ENCODE data around the gene APBA2.

APBA2 gene

DNA sequence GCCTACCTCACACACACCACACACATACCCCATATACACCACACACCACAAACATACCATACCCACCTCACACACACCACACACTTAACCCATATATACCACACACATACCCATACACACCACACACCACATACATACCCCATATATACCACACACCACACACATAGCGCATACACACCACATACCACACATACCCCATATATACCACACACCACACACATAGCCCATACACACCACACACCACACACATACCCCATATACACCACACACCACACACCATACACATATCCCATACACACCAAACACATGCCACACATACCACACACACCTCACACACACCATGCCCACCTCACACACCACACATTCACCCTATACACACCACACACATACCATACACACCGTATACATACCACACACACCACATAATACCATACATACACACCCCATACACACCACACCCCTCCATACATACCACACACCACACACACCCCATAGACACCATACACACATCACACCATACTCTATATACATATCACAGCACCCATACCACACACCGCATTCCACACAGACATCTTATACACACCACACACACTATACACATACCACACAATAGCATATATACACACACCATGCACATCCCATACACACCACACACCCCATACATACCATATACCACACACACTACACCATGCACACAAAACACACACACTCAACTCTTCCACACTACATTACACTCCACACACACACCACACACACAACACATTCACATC is 29.5 kb downstream of the APBA2 start:
- DNase-seq (ENCODE audit: low read depth), result no peak

DNA sequence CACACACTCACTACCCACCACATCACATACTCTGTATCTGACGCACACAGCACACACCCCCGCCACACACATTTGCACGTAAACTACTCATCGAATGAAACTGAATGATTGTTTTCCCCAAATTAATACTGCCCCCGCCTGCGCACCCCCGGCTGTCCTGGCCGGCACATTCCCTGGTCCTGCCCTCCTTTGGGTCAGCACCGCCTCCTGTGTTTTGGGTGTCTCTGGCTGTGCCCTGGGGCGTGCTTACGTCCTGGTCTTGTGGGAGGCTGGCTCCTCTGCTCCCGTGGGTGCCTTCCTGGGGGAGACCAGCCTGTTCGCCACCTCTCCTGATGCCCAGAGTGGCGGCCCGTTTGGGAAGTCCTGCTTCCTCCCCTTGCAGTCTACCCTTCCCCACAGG is 30.2 kb downstream of the APBA2 start:
- DNase-seq (ENCODE audit: low read depth), result no peak

DNA sequence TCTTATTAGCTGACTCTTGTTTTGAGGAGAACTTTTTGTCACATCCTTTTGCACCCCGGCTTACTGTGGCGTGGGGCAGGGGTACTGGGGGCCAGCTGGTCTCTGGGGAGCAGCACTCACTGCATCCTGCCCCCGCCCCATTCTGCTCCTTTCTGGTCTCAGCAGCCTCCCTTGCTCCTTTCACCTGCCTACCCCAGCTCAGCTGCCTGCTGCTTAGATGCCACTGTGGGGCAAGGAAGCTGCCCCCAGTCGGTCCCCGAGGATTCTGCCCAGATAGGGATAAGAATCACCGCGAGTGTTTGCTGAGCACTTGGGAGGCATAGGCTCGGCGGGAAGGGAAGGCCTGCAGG is 32.0 kb downstream of the APBA2 start:
- no peak for DNase-seq (ENCODE audit: low read depth)

DNA sequence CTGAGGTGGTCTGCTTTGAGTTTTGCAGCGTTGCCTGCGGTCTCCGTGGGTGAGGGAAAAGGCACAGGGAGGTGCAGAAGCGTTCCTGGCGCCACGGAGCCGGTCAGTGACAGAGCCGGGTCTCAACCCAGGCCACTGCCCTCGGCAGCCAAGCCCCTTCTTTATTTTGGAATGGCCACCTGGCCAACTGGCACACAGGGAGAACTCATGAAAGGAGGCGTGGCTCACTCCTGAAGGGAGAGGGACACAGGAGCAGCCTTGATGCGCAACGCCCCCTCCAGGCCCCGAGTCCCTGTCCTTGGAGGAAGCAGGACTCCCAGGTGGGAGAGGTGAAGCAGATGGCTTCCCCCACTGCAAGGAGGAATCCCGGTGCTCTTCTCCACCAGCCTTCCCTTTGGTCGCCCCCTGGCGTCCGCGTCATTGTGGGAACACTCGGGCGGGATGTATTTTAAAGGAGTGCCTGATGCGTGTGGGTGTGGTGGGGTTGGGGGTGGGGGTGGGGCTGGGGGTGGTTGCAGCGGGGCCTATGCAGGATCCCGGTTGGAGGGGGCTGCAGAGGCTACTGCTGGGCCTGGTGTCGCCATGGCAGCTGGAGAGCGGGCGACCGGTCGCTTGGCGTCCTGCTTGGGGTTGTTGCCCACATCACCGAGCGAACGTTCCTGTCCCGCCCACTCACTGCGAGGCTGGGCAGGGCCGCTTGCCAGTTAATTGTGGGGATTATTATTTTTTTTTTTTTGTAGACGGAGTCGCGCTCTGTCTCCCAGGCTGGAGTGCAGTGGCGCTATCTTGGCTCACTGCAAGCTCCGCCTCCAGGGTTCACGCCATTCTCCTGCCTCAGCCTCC is 32.6 kb downstream of the APBA2 start:
- DNase-seq (ENCODE audit: low read depth), result no peak

DNA sequence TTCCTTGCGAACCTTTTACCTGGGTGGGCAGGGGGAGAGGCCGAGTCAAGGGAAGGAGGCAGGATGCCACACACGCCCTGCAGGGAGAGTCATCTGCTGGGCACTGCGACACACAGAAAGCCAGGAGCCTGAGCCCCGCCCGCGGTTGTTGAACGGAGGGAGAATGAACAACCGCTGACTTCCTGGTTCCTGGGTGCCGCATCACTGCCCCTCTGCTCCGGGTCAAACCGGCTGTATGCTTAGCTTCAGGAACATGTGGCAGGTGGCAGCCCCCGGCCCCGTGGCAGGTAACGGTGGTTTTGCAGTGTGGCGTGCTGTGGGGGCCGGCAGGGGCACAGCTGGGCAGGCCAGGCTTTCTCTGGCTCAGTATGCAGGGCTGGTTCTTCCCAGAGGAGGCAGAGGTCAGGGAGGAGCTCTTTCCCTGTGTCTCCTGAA is 33.4 kb downstream of the APBA2 start:
- no peak for DNase-seq (ENCODE audit: low read depth)

DNA sequence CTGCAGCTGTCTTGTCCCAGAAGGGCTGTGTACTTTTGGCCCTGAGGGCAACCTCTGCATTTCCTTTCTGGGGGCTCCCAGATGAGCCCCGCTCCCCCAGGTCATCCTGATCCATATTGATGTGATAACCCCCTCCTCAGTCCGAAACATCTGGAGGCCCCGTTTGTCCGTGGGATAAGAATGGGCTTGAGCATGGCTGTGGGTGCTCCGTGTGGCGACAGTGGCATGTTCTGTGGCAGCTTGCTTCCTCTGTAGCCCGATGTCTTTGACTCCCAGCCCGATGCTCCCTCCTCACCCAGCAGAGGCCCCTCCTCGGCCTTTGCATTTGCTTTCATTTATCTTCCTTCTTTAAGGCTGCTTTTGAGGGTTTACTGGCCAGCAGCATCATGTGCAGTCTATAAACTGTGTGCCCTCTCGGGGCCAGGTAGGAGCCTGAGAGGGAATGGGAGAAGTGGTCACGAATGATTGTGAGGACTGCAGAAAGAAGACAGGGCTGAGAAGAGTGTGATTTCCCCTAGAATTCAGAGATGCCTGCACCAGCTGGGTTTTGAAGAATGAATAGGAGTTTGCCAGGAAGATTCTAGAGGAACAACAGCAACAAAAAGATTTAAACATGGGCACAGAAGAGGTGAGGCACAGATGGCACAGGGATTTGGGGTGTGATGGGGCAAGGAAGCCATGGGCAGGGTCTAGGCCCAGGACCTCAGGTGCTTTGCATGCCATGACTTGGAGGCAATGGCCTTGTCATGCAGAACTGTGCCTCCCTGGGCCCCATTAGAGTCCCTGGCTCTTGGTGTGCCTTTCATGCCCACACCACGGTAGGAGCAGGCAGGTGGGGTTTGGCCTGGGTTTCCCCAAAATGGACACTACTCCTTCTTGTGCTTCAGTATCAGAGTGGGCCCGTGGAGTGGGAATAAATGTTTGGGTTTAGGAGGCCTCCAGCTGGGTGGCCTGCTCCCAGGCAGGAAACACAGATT is 34.2 kb downstream of the APBA2 start:
- no peak for DNase-seq (ENCODE audit: low read depth)

DNA sequence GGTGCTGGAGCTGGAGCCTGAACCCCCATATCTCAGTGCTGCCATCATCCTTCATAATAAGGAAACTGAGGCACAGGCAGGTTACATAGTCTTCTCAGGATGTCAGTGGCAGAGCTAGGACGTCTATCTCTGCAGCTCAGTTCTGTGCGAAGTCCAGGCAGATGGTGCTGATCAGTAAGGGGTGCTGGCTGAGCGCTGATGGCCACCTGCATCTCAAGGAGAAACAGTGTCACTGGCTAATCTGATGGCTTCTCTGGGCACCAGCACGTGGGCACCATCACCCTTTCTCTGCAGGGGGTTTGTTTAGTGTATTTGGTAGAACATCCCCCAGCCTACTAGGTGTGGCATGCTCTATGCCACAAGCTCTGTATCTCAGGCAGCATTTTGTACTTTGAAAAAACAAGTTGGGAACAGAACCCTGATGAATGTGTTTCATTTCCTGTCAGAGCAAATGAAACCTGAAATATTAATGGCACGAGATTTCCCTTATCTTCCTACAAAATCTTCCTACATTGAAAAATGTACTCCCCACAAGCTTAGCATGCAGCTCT is 35.1 kb downstream of the APBA2 start:
- DNase-seq (ENCODE audit: low read depth), result no peak

DNA sequence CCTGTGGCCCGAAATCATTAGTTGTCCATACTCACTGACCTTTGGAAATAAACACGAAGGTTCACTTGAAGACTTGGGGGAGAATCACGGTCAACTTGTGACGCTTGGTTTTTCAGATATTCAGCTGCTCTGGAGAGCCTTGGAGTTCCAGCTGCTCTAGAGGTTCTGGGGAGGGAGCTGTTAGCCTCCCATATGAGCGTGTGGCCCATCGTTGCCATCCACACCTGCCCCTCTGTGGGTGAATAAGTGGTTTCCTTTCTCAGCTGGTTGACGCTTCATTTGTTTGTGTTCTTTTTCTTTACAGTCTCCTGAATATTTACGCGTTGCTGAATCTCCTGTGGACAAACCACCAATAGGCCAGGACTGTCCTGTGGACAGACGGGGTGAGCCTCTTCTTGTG is 35.6 kb downstream of the APBA2 start:
- no peak for DNase-seq (ENCODE audit: low read depth)

DNA sequence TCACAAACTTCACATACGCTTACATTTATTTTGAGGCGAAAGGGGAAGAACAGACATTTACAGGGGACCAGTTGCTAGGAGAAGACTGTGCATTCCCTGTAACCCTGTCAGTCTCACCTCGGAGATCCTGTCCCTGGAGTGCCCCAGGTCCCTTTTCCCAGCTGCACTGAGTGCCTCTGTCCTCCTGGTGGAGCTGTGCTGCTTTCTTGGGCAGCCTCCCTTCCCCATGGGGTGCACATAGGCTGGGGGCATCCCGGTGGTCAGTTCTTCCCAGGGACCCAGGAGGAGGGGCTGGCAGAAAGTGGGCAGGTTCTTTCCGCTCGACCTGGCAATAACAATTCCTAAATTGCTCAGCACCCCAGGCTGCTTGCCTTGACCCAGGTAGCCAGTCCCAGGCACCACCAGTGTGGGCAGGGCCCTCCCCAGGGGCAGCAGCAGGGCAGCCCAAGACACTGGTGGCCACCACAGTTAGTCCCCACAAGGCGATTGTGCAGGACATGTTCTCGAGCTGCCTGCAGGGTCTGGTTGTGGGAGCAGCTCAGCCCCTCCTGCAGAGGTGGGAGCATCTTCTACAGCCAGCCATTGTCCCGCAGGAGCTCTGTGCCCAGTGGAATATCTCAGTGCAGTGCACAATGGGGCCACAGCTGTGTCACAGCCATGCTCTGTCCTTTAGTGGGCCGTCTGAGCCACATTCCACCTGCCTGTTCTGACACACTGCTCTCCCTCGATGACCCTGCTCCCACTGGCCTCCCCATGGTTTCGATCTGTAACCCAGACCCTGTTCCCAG is 36.3 kb downstream of the APBA2 start:
- DNase-seq (ENCODE audit: low read depth), result no peak

DNA sequence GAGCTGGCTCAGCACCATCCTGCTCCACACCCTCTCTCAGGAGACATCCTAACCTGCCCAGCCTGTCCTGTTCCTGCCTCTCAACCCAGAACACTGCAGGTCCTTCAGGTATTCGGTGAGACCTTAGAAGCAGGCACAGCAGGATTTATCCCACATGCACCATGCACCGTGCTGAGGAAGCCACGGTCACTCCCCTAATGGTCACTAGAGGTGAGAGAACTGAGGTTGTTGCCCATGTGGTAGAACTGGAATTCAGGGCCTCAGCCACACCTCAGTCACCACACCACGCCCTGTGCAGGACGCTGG is 36.9 kb downstream of the APBA2 start:
- no peak for DNase-seq (ENCODE audit: low read depth)

DNA sequence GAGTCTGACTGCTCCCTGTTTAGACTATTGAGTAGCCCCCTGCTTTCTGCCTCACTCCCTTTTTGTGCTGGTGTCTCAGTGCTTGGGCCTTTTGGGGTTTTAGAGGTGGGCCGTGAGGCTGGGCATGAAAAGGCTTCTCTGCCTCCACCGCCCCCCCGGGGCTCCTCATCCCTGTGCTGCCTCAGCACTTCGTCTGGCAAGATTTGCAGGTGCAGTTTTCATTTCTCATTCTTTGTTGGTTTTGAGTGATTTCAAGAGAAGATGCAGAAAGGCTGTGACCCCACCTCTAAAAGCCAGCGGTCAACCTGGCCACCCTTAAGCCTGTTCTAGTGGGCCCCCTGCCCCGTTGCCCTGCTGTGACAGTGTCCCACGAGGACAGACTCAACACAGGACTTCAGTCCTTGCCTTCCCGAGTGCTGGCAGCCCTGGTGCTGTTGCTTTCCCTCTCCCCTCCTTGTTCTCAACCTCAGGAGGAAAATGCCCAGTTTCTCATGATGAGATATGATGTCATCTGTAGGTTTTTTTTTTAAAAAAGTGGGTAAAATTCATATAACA is 38.0 kb downstream of the APBA2 start:
- no peak for DNase-seq (ENCODE audit: low read depth)

DNA sequence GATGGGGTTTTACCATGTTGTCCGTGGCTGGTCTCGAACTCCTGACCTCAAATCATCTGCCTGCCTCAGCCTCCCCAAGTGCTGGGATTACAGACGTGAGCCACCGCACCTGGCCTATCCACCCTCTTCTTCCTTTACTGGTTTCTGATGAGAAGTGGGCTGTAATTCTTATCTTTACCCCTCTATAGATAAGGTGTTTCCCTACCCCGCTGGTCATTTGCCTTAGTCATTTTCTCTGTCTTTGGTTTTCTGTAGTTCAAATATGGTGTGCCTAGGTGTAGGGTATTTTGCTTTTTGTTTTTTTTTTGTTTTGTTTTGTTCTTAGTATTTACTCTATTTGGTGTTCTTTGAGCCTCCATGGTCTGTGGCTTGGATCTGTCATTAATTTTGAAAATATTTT is 41.3 kb downstream of the APBA2 start:
- DNase-seq (ENCODE audit: low read depth), result no peak

DNA sequence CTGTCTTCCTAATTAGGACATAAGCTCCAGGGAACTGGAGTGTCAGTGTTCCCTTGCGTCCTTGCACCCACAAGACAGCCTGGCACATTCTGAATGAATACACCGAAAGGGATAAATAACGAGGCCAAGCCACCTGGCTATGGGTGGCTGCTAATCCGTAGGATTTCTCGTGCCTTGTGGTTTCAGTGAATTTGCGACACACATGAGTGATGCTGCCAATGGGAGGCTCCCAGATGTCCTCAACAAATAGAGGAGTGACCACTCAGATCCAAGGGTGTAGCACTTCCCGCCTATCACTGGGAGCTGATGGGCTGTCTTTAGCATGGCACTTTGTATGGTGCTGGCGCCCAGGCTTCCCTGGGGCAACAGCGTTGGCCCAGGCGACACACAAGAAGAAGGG is 43.4 kb downstream of the APBA2 start:
- no peak for DNase-seq (ENCODE audit: low read depth)

DNA sequence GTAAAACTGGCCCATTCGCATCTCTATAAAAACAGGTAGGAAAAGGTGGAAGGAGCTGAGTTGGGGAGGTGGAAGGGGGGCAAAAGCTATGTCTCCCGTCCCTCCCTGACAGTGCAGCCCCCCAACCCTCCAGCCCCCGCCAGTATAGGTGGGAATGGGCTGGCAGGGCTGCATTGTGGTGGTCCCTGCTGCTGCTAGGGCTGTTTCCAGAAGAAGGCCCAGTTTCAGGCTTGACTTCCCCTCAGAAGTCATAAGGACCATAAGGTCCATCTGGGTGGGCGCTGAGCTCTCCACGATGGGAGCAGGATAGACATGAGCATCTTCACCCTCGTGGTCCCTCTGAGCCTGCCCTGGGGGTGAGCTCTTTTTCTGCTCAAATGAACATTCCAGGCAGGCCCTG is 44.2 kb downstream of the APBA2 start:
- DNase-seq (ENCODE audit: low read depth), result no peak

DNA sequence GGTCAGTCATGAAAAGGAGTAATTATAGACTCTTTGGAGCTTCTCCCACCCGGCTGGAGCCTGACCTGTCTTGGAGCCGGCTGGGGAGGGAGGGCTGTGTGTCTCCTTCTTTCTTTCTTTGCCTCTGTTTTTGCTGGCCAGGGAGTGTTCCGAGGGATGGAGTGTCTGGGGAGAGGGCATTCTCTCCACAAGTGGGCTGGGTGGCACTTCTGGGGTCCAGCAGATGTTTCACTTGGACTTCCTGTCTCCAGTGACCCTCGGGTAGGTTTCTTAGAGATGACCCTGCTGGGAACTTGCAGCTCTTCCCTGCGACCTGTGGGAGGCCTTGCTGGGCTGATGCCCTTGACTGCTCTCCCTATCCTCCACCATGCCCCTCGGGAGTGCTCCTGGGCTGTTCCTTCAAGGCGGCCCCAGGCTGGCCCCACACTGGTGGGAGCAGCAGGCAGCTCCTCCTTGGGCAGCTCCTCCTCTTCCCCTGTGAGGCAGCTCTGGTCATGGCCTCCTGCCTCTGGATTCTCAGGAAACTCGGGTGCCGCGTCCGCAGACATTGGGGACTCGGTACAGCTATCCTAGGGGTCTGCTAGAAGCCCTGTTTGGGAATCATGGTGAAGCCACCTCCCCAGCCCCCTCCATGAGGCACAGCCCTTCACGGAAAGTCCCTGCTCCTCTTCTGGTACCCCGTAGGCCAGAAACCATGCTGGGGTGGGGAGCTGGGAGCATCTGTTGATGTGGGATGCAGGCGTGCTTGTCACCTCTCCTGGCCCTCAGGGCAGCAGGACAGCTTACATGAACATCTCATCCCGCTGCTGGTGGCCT is 44.9 kb downstream of the APBA2 start:
- no peak for DNase-seq (ENCODE audit: low read depth)

DNA sequence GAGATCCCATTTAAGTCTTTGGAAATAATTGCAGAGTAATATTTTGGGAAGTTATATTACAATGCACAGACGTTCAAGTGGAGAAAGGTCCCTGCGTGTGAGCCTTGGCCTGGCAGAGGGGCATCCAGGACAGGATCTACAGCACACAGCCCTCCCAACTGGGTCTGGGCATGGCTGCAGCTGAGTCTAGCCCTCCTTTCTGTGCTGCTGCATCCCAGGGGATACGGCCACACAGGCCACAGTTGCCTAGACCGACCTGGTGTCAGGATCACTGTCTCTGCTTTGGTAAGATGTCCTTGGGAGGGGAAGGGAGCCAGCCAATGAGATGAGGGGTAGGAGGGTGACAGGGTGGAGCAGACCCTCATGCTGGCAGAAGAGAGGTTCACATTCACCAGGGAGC is 46.1 kb downstream of the APBA2 start:
- no peak for DNase-seq (ENCODE audit: low read depth)

DNA sequence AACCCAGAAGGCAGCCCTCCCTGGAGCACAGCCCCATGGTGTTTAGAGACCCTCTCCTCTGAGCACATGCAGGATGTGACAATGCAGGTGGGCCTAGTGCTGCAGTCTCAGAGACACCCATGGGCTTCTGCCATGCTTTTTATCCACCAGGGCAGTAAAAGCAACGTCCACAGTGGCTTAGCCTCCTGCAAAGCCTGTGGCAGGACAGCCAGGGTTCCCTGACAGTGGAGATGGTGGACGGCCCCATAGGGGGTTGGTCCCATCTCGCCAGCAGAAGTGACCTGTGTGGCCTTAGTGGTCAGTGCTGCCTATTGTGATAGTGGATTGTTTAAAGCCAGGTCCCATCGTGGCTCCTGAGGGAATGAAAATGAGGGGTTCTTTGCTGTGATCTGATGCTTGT is 46.6 kb downstream of the APBA2 start:
- DNase-seq (ENCODE audit: low read depth), result no peak

DNA sequence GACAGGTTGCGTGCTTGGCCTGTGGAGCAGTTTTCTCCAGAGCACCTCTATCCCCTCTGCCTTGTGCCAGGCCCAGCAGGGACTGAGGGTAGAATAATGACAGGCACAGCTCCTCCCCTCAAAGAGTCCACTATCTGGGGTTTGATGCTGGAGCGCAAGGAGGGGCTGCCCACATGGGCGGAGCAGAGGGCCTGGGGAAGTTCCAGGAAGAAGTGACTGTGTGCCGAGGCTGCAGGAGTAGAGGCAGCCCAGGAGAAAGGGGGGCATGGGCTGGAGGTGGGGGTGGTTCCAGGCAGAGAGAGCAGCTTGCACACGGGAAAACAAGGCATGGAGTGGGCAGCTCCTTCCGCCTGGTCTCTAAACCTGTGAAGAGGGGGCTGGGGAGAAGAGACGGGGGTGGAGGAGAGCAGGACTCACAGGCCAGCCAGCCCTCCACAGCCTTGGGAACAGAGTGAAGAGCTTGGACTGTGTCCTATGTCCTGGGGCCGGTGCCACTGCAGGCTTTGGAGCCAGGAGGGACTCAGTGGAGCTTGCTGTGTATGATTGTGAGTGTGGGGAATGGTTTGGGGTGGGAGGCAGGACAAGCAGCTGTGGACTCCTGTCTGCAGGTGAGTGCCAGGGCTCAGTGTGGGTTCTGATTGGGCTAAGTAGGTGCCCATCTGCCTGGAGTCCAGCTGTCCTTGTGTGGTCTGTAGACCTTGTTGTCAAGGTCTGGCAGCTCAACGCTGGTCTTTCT is 48.1 kb downstream of the APBA2 start:
- no peak for DNase-seq (ENCODE audit: low read depth)

DNA sequence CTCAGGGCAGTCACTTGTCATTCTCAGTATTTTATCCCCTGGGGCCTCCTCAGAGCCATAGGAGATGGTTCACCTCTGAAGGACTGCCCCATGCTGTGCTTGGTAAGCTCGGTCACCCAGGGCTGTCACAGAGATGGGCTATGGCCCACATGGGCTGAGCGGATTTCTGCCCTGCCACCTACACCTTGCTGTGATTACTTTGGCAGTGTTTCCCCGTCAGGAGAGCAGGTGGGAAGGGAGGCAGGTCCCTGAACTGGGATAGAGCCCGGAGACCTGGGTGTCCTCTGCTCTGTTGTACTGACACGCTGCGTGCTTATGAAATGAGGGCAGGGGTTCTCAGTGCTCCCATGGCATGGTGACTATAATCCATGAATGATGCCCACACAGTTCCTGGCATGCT is 48.9 kb downstream of the APBA2 start:
- DNase-seq (ENCODE audit: low read depth), result no peak

DNA sequence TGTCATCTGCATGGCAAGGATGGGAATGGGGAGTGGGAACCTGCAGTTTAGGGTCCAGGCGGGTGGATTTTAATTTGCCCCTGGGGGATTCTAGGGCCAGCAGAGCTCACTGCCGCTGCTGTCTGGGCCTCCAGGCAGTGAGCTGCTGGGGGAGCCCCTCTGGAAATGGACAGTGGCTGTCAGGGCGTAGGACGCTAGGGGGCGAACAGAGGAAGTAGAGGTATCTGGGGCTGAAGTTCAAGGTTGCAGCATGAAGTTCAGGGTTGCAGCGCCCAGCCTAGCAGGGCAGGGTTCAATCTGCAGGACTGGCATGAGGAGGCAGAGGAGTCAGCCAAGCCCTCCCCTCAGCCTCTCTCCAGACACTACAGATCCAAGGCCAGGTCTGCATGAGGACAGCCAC is 49.5 kb downstream of the APBA2 start:
- DNase-seq (ENCODE audit: low read depth), result no peak
